ENCODE data around the gene SUPT6H. TPM values are rescaled to one million over a fixed set of nuclear protein-coding genes. Genes with fewer than 3 reads are reported as not detected.
A peak's percentile ranks its signal among the peaks of the same experiment; 100 is the strongest.

The SUPT6H gene
- total RNA-seq, 1 experiment from 2014 or later, result 63.3 TPM

DNA sequence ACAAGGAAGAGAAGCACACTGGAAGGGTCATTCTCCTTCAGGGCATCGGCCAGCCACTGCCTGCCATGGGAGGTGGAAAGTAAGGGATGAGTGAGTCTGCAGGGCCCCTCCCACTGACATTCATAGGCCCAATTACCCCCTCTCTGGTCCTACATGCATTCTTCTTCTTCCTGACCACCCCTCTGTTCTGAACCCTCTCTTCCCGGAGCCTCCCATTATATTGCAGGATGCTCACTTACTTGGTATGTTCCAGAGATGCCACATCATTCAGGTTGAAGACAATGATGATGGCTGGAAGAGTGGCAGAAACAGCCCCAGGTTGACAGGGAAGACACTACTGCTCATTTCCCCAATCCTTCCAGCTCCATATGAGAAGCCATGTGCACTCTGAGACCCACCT is 53.2 kb downstream of the SUPT6H start:
- H3K27me3 ChIP-seq (ENCODE audit: insufficient read depth, low read depth), result no peaks in the 10 kb centered on the region
- intact Hi-C loops (cut with micrococcal nuclease; ENCODE audit: unreplicated experiment), result loop anchor here (5.0 kb wide), 1 partner anchor 187 kb away; the partner anchor contains the start of gene DHRS13
- H3K79me2 ChIP-seq (ENCODE audit: low read depth), result peaks cover 36% of the 10 kb centered on the region
- H3F3A ChIP-seq (ENCODE audit: insufficient read depth, low read depth), result peaks cover 59% of the 10 kb centered on the region
- CTCF ChIA-PET, result no interaction called here
- no peak for DNase-seq
- H3K27ac ChIP-seq, result no peak overlapping the region
- no peaks in the 10 kb centered on the region for H4K20me1 ChIP-seq (ENCODE audit: insufficient read depth)
- peaks cover 6% of the 10 kb centered on the region for H3K36me3 ChIP-seq (ENCODE audit: low read depth)
- no TSS peak for BruUV-seq (replicated peaks)
- TF ChIP-seq, protein P1, sequence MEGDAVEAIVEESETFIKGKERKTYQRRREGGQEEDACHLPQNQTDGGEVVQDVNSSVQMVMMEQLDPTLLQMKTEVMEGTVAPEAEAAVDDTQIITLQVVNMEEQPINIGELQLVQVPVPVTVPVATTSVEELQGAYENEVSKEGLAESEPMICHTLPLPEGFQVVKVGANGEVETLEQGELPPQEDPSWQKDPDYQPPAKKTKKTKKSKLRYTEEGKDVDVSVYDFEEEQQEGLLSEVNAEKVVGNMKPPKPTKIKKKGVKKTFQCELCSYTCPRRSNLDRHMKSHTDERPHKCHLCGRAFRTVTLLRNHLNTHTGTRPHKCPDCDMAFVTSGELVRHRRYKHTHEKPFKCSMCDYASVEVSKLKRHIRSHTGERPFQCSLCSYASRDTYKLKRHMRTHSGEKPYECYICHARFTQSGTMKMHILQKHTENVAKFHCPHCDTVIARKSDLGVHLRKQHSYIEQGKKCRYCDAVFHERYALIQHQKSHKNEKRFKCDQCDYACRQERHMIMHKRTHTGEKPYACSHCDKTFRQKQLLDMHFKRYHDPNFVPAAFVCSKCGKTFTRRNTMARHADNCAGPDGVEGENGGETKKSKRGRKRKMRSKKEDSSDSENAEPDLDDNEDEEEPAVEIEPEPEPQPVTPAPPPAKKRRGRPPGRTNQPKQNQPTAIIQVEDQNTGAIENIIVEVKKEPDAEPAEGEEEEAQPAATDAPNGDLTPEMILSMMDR (conservative IDR thresholded peaks at IDR 0.05), result no peak
- no peak for TF ChIP-seq EZH2 (IDR thresholded peaks at IDR 0.05; ENCODE audit: low read depth)
- H3K4me1 ChIP-seq (replicated peaks; ENCODE audit: insufficient read depth), result peaks cover 25% of the 10 kb centered on the region
- no peaks in the 10 kb centered on the region for H3K9me2 ChIP-seq (ENCODE audit: insufficient read depth)
- POLR2A ChIA-PET (ENCODE audit: unreplicated experiment), result no interaction called here
- H3K4me3 ChIP-seq, result no peak overlapping the region
- 0 out of 2 replicates have a peak overlapping the region, but pooled peaks have one; percentile 97 for H3K4me2 ChIP-seq
- no peaks in the 10 kb centered on the region for H3K9me3 ChIP-seq (ENCODE audit: insufficient read depth, low read depth)
- no peak overlapping the region for H2AFZ ChIP-seq

DNA sequence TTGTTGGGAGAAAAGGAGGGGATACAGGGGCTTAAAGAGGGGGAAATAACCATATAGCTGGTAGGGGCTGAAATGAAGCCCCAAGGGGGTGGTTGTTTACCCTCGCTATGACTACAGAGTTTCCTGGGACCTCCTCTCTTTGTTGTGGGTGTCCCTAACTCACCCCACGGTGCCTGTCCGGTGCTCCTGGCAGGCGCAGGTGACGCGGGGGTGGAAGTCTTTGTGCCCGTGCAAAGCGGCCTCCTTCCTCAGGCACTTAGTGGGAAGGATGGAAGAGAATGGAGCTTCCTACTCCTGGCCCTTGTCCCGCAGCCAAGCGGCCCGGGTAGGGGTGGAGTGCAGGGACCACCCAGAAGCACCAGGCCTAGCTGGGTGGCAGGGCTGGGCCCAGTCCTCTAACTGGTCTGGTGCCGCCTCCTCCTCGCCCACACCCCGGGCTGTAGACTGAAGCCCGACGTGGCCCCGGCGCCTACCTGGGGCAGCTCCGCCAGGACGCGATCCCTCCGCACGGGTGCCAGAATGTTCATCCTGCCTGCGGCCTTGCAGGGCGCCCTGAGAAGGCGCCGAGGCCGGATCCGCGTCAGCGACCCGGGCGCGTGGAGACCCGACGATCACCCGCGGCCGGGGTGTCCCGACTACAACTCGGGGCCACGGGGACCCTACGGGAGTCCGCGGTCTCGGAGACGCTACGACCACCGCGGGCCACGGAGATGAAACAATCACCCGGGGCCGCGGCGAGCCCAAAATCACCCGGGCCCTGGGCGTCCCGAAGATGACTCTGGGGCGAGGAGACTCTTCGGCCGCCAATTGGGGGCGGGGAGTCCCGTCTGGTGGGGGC is 55.0 kb downstream of the SUPT6H start:
- CTCF ChIA-PET, result interaction anchor here (0.7 kb wide), 1 partner anchor 401 kb away, joined by 3 read pairs; no protein-coding TSS in a partner anchor
- Histone ChIP-seq H3K4me2 (peak overlapping the region; percentile 97), H3K4me1 (replicated peaks; ENCODE audit: insufficient read depth) (peaks cover 28% of the 10 kb centered on the region), H3K79me2 (ENCODE audit: low read depth) (peaks cover 53% of the 10 kb centered on the region), H3K36me3 (ENCODE audit: low read depth) (peaks cover 23% of the 10 kb centered on the region), H2AFZ (peak overlapping the region; percentile 91), H3K4me3 (peak overlapping the region; percentile 87), H4K20me1 (ENCODE audit: insufficient read depth) (peaks cover 13% of the 10 kb centered on the region), H3F3A (ENCODE audit: insufficient read depth, low read depth) (peaks cover 66% of the 10 kb centered on the region), H3K9me3 (ENCODE audit: insufficient read depth, low read depth) (no peaks in the 10 kb centered on the region), H3K9me2 (ENCODE audit: insufficient read depth) (no peaks in the 10 kb centered on the region), H3K27ac (peak overlapping the region; percentile 82), H3K27me3 (ENCODE audit: insufficient read depth, low read depth) (no peaks in the 10 kb centered on the region)
- intact Hi-C loops (cut with micrococcal nuclease; ENCODE audit: unreplicated experiment), result loop anchor here (5.0 kb wide), 1 partner anchor 185 kb away; the partner anchor contains the start of gene DHRS13
- POLR2A ChIA-PET (ENCODE audit: unreplicated experiment), result interaction anchor here (0.6 kb wide), 1 partner anchor 139 kb away, joined by 6 read pairs; no protein-coding TSS in a partner anchor
- TSS peak; percentile 25 for BruUV-seq (replicated peaks)
- DNase-seq, result peak in 1 of 2 experiments; percentile 25
- TF ChIP-seq, protein P1 (conservative IDR thresholded peaks at IDR 0.05), result no peak
- no peak for TF ChIP-seq EZH2 (IDR thresholded peaks at IDR 0.05; ENCODE audit: low read depth)

- Histone ChIP-seq H3K4me2 (peak within 1 kb of the TSS; percentile 97), H4K20me1 (ENCODE audit: insufficient read depth) (peaks cover 21% of the 10 kb centered on the region), H3K27me3 (ENCODE audit: insufficient read depth, low read depth) (no peaks in the 10 kb centered on the region), H3K4me3 (peak within 1 kb of the TSS; percentile 87), H3K9me3 (ENCODE audit: insufficient read depth, low read depth) (no peaks in the 10 kb centered on the region), H3K9me2 (ENCODE audit: insufficient read depth) (no peaks in the 10 kb centered on the region), H3F3A (ENCODE audit: insufficient read depth, low read depth) (peaks cover 66% of the 10 kb centered on the region), H3K79me2 (ENCODE audit: low read depth) (peaks cover 61% of the 10 kb centered on the region), H3K4me1 (replicated peaks; ENCODE audit: insufficient read depth) (peaks cover 35% of the 10 kb centered on the region), H2AFZ (peak within 1 kb of the TSS; percentile 91), H3K27ac (peak within 1 kb of the TSS; percentile 82), H3K36me3 (ENCODE audit: low read depth) (peaks cover 30% of the 10 kb centered on the region)
- intact Hi-C loops (cut with micrococcal nuclease; ENCODE audit: unreplicated experiment), result loop anchor here (2.0 to 5.0 kb wide), 2 partner anchors 185 to 233 kb away; partner anchors contain the start of genes DHRS13 and PHF12
- CTCF ChIA-PET, result no interaction called here
- no TSS peak for BruUV-seq (replicated peaks)
- peak; percentile 74 to 93 for DNase-seq
- TF ChIP-seq EZH2 (IDR thresholded peaks at IDR 0.05; ENCODE audit: low read depth), result no peak
- TF ChIP-seq, protein P1 (conservative IDR thresholded peaks at IDR 0.05), result no peak; the same call in 1 of the 2 replicates
- POLR2A ChIA-PET (ENCODE audit: unreplicated experiment), result no interaction called here
Measured at GRCh38 chr17:28717578-28718332, 55.8 kb downstream of the SUPT6H start, which contains the start of gene RAB34. TSS of gene RAB34 (minus strand) at chr17:28717868. CDS start at chr17:28717266, 602 bp downstream.
